ENCODE data around the gene SH3BP4. TPM values are rescaled to one million over a fixed set of nuclear protein-coding genes. Genes with fewer than 3 reads are reported as not detected.

The SH3BP4 gene
- total and polyA plus RNA-seq, 2 of the 13 experiments (the other 11 are each of a cell fraction or from before 2014, with no cell fraction given), result 34.6 to 99.1 TPM

GRCh38 chr2:235002198-235003095, 50.6 kb downstream of the SH3BP4 start (continued):
- TF ChIP-seq FOXP4 (CRISPR knock-in tag; IDR thresholded peaks at IDR 0.05) (0 out of 2 replicates have a peak, but pooled peaks have one; percentile 29), ZNF510 (CRISPR knock-in tag; IDR thresholded peaks at IDR 0.05; ENCODE audit: low read depth) (no peak), KAT7 (CRISPR knock-in tag; IDR thresholded peaks at IDR 0.05; ENCODE audit: borderline replicate concordance) (no peak), KLF12 (CRISPR knock-in tag; IDR thresholded peaks at IDR 0.05; ENCODE audit: borderline replicate concordance) (no peak), ZNF274 (CRISPR knock-in tag; IDR thresholded peaks at IDR 0.05) (no peak), MEIS2 (CRISPR knock-in tag; IDR thresholded peaks at IDR 0.05) (0 out of 2 replicates have a peak, but pooled peaks have one; percentile 46), CERS6 (CRISPR knock-in tag; IDR thresholded peaks at IDR 0.05) (no peak), HNF4A (CRISPR knock-in tag; IDR thresholded peaks at IDR 0.05) (peak; percentile 21; the same call in 1 of the 2 replicates), NCOA2 (CRISPR knock-in tag; IDR thresholded peaks at IDR 0.05) (peak; percentile 21; the same call in 1 of the 2 replicates), AHDC1 (CRISPR knock-in tag; IDR thresholded peaks at IDR 0.05; ENCODE audit: borderline replicate concordance) (no peak), ZNF275 (CRISPR knock-in tag; IDR thresholded peaks at IDR 0.05; ENCODE audit: borderline replicate concordance) (no peak), TGIF2 (CRISPR knock-in tag; IDR thresholded peaks at IDR 0.05) (no peak), ZNF543 (CRISPR knock-in tag; IDR thresholded peaks at IDR 0.05) (no peak), SMAD9 (CRISPR knock-in tag; IDR thresholded peaks at IDR 0.05) (no peak), HOXA9 (CRISPR knock-in tag; IDR thresholded peaks at IDR 0.05; ENCODE audit: borderline replicate concordance) (no peak), EP300 (IDR thresholded peaks at IDR 0.05; ENCODE audit: low read depth in 2 of 2, low read length in 2 of 2) (peak in 1 of 2 experiments; percentile 49; a peak in 1 of 4 replicates), EP300 (CRISPR knock-in tag; IDR thresholded peaks at IDR 0.05; ENCODE audit: borderline replicate concordance) (no peak; the same call in 1 of the 2 replicates), CEBPG (CRISPR knock-in tag; IDR thresholded peaks at IDR 0.05) (peak; percentile 89), SPEN (CRISPR knock-in tag; IDR thresholded peaks at IDR 0.05; ENCODE audit: low read depth) (no peak)

Measured in HepG2 (cell line).